SH-SY5Y (cell line): ENCODE results near the gene RGL4.

Source experiments
- GATA2 ChIP-seq: IDR thresholded peaks from 2 replicates; pipeline ENCODE4 v1.6.1; 2011; ENCODE audit warnings: mild to moderate bottlenecking, low read depth, low read length
- GATA3 ChIP-seq: IDR thresholded peaks from 2 replicates; pipeline ENCODE4 v1.6.1; 2011; ENCODE audit warnings: low read depth, mild to moderate bottlenecking, low read length, moderate library complexity

- TF ChIP-seq GATA3 = no peak
- no peak for TF ChIP-seq GATA2
Measured at GRCh38 chr22:23744001-23744400, 53.2 kb downstream of the RGL4 start.
